Effector CD8-positive, alpha-beta T cell (primary cell): ENCODE measurements around the gene MCL1.
A peak's percentile ranks its signal among the peaks of the same experiment; 100 is the strongest.
"Not testable (repeated sequence)": the region's sequence is repeated elsewhere in the genome, so short reads cannot be mapped to it uniquely, and the experiment has no call there.

ENCODE experiments used
- DNase-seq: peaks from one replicate; lab custom pipeline; 2025; lab: John Stamatoyannopoulos, UW
- total RNA-seq, 4 experiments: gene quantifications; one replicate each; lab custom pipeline; 2026; lab: John Stamatoyannopoulos, UW

Gene MCL1
- 780 to 948 (median 897) reads per million in 4 experiments for total RNA-seq

DNA sequence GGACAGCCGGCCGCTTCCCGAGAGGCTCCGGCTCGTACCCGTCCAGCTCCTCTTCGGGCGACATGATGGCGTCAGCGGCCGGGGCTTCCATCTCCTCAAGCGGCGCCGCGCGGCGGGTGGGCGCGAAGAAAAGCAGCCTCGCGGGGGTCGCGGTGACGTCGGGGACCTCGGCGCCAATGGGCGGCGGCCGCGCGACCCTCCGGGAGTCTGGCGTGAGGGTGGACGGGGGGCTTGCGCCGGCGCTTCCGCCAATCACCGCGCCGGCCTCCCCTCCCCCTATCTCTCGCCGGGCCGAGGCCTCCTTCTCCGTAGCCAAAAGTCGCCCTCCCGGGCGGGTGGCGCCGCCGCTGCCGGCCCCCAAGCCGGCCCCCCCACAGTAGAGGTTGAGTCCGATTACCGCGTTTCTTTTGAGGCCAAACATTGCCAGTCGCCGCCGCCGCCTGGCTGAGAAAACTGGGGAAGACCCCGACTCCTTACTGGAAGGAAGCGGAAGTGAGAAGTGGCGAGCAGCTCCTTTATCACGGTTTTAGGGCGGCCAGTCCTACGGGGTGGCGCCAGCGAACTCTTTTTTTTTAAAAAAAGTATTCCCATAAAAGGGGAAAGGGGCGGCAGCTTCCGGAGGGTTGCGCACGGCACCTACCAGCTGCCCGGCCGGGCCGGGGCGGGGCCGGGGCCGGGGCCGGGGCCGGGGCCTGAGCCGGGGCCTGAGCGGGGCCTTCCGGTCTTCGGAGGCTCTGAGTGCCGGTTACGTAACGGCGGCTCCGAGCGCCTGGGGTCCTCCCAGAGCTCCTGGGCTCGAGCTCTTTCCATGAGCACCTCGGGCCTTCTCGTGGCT, at the start of gene MCL1:
TSS of gene MCL1 (minus strand) at position 501 of the 835 bp plus-strand sequence. CDS start at position 421, 80 bp downstream.
- DNase-seq = peak; percentile 75

DNA sequence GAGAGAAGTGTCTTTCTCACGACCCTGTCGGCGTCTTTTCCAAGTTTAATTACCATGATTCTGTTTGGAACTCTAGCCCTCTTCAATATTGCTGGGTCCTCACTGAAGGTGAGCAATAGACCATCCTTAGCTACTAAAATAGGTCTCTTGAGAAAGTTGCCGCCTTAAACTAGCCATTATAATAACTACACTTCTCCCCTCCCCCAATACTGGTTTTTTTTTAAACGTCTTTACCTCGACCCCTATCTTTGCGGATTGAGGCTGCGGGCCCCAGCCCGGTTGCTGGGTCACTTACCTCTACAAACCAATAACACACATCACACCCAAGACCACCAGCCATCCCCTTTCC, 49.3 kb upstream of the MCL1 start:
- DNase-seq = no peak

DNA sequence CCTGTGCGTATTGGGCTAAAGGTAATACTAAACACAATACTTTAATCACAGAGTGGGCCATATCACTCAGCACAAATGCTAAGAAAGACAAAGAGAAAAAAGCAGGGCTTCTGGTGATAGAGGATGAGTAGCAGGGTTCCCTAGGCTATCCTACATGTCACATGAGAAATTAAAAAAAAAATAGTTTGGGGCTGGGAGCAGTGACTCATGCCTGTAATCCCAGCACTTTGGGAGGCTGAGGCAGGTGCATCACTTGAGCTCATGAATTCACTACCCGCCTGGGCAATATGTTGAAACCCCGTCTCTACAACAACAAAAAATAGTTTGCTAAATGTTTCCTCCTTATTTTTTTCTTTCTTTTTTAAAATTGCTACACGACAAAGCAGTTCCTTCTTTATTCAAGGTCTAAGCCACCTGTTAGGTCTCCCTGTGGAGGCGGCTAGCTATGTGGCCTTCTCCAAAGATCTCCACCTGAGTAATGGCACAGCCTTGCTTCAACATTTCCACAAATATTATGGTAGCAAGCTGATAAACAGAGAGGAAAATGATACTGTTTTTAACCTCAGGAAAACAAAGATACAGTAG, 48.5 kb upstream of the MCL1 start:
- DNase-seq = no peak

DNA sequence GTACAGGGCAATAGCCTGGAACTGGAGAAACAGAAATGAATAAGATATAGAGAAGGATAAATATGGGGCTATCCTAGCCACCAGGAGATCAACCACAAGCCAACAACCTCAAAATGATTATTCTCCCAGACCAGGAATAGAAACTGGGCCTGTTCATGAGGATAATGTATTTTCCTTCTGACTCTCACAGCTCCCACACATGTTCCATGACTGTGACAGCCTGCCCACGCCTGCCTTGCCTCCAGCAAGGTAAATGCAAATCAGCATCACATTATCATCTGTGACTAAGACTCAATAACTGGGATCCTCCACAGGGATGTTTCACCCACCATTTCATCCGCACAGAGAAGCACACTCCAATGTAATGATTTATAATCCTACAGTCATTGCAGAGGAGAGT, 46.7 kb upstream of the MCL1 start:
- DNase-seq = no peak

DNA sequence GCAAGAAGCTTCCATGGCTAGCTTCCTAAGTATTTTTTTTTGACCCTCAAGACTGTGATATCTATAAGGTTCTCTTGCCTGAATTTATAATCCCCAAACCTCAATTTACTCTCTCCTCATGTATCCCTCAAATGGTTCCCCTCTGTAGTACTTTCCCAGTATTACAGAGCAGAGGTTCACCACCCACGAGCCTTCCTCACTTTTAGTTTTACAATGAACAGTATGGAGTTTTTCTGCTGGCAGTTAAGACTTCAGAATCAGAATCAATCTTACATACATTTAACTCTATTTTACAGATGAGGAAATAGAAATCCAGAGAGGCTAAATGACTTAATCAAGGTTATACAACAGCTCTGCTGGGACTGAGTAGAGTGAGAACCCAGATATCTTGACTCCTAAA, 45.1 kb upstream of the MCL1 start:
- DNase-seq = not testable (repeated sequence)

DNA sequence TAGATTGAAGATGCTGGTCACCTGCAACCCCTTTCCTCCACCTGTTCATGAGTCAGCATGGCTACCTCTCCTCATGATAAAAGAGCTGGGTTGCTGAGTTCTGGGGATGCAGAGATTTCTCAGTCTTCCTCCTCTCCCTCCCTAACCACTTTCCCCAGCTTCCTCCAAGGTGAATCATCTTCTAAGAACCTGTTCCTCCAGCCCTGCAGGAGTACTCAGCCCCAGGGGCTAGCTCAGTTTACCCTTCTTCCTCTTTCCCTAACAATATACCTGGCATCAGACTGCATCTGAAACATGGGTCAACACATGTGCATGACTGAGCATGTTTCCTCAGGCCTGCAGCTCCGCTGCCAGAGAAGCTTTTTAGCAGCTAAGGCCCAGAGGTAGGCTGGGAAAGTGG, 44.7 kb upstream of the MCL1 start:
- DNase-seq = not testable (repeated sequence)

DNA sequence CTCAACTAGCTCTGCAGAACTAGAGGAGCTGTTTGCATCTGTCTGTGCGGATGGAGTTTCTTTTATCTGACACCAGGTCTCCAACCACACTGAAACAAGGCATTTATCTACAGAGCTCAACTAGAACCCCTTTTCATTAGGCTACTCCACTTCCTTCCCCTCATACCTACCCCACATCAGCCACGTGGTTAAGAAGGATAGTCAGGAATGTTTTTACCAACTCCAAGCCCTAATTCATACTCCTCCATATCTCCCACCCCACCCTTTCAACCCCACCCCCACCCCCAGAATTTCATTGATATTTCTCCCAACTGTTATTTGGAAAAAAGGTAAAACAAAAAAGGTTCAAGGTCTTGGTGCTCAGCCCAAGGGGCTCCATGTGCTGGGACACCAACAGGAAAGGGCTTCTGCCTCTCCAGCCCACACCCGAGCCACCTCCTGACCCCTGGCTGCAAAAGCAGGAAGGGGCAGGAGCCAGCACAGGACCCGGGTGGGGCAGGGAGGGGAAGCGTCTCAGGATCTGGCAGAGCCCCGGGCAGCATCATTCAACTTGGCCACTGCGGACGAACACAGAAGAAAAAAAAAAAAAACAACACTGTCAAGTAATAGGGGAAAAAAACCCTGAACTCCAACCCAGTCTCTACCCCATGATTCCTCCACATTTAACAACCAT, 43.0 kb upstream of the MCL1 start:
- no peak for DNase-seq

DNA sequence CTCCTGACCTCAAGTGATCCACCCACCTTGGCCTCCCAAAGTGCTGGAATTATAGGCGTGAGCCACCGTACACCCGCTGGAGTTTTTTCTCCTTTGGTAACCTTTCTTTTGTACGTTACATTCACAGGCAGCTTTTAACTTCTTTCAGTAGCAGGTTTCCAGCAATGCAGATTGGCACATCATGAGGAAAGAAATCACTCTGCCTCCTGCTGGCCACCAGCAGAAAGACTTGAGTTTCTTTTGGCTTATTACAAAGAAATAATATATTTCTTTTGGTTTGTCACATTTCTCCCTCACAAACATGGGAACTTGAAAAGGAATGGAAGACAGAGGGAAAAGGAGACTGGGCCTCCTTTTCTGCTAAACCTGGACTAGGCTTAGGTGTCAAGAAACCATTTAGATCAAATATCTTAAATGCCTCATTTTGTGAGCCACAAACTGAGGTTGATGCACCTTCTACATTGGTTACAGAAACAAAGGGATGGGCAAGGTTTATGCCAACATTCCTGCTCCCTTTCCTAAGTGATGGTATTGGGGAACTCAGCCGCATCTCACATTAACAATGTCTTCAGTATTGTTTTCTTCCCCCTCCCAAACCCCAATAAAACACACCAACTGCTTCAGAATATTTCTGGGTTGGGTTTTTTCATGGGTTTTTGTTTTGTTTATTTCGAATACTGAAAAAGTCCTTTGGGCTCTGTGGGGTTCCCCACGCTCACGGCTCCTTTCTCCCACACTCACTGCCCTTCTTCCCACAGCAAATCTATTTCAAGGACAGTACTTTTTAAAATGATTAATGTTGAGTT, 42.3 kb upstream of the MCL1 start:
- peak; percentile 12 for DNase-seq

DNA sequence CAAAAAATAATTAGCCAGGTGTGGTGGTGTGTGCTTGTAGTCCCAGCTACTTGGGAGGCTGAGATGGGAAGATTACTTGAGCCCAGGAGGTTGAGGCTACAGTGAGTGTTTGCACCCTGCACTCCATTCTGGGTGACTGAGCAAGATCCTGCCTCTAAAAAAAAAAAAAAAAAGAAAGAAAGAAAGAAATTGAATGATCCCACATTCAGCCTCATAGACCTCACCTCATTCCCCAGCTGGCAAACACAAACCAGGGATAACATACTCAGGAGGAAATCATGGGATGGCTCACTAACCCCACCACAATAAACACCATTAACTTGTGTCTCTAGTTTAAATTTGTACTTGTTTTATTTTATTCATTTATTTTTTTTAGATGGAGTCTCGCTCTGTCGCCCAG, 41.5 kb upstream of the MCL1 start:
- DNase-seq = no peak

DNA sequence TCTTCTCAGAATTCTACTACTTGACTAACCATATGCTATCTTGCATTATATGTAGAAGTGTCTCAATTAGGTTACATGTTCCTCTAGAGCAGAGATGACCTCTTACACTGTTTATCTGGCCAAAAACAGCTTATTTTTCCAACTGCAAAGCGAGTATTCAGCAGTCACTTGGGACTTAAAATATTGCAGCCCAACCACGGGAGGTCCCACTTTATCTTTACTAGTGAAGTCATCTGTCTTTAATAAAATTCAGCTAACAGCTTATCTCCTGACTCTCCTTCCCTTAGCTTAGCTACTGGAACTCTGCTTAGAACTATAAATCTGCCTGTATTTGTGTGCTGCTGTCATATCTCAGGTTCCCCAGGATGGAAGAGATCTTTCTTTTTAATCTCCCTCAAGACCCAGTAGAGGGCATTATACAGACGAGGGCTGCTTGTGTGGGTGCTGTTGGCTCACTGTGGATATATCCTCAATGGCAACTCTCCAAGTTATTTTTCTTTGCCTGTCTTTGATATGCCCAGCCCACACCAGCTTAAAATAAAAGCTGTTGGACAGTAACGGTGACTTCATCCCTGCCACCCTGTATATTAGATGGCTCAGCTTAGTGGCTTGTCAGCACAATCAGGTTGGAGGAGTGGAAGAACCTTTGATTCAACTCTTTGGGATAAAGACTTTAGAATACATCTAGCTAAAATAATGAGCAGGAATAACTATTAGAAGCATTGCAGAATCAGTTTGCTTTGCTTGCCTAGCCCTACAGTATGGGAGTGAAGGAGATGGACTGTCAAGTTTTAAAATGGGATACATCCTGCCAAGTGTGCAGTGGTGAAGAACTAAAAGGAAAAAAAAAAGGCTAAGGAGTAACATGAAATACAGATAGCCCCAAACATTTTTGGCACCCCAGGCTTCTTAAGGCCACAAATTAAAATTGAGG, 40.4 kb upstream of the MCL1 start:
- no peak for DNase-seq

DNA sequence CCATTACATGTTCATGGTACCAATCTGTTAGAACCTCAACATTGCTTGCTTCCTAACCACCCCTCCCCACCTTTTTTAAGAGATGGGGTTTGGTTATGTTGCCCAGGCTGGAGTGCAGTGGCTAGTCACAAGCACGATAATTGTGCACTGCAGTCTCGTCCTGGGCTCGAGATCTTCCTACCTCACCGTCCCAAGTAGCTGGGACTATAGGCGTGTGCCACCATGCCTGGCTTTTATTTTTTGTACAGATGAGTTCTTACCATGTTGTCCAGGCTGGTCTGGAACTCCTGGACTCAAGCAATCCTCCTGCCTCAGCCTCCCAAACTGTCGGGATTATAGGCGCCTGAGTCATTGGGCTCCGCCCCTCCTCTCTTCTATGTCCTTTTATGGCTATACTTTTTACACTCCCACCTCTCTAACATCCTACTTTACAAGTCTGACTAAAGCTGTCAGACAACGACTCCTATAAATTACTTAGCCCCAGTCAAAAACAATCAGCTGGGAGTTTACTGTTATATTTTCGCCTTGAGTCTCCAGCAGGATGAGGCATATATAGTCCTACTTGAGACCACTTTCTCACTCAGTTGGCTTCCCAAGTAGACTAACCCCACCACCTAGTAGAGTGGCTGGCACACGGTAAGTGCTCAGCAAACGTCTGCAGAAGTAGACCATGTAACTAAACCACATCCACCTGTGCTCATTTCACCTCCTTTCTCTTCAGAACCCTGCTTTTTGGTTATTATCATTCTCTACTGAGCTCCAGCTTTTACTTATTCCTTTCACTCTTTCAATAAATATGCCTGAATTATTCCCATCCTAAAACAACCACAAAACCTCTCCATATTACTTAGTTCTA, 36.2 kb upstream of the MCL1 start:
- DNase-seq = no peak

DNA sequence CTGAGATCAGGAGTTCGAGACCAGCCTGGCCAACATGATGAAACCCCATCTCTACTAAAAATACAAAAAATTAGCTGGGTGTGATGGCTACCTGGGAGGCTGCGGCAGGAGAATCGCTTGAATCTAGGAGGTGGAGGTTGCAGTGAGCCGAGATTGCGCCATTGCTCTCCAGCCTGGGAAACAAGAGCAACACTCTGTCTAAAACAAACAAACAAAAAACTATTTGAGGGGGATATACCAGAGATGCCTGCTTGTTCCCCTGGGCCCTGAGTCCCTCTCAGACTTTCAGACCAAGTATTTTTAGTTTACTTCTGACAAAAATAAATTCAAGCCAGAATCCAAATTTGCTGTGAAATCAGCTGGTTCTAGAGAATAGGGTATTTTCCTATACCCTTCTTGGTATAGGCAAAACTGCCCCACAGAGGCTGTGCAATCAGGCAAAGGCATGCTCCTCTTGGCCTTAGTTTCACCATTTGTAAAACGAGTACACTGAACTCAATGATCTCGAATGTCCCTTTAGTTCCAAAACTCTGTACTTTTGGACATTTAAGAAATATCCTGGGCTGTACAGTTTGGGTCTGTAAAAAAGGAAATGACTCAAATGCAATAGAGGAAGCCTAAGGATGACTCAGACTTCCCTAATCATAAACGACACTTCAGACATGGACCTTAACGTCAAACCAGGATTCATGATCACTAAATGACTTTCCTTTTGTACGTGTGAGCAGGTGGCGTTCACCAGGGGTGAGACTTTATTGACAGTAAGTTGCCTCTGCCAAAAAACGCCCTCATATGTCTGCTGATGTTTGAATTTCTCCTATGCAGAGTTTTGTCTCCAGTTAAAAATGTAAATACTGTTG, 33.9 kb upstream of the MCL1 start:
- DNase-seq = no peak

DNA sequence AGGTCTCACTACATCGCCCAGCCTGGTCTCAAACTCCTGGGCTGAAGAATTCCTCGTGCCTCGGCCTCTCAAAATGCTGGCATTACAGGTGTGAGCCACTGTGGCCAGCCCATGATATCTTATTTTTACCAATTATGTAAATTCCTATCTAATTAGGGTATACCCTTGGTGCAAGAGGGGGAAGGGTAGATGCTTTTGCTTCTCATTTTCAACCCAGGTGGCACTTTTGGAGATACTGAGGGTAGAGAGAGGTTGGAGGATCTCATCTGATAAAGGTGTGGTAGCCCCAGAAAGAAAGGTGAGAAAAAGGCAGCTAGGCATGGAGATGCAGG, 32.6 kb upstream of the MCL1 start:
- no peak for DNase-seq

DNA sequence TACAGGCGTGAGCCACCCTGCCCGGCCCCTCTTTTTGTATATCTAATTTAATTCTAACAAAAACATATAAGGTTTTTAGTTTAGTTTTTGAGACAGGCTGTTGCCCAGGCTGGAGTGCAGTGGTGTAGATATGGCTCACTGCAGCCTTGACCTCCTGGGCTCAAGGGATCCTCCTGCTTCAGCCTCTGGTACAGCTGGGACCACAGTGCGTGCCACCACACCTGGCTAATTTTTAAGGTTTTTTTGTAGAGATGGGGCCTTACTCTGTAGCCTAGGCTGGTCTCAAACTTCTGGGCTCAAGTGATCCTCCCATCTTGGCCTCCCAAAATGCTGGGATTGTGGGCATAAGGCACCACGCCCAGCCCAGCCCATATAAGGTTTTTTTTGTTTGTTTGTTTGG, 31.2 kb upstream of the MCL1 start:
- no peak for DNase-seq

DNA sequence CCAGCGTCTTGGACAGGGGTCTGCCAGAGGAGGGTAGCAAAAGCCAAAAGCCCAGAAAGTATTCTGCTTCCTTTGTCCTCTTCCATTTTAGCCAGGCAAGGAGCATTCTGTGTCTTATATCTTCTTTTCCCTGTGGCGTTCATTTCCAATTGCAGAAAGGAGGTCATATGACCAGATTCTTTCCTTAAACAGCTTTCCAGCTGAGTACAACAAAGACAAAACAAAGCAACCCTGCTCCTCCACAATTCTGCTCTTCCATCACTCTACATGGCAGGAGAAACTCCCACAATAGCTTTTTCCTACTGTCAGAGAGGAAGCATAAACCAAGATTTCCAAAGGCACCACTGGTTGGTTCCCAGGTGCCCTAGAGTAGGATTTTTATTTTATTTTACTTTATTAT, 30.3 kb upstream of the MCL1 start:
- no peak for DNase-seq

DNA sequence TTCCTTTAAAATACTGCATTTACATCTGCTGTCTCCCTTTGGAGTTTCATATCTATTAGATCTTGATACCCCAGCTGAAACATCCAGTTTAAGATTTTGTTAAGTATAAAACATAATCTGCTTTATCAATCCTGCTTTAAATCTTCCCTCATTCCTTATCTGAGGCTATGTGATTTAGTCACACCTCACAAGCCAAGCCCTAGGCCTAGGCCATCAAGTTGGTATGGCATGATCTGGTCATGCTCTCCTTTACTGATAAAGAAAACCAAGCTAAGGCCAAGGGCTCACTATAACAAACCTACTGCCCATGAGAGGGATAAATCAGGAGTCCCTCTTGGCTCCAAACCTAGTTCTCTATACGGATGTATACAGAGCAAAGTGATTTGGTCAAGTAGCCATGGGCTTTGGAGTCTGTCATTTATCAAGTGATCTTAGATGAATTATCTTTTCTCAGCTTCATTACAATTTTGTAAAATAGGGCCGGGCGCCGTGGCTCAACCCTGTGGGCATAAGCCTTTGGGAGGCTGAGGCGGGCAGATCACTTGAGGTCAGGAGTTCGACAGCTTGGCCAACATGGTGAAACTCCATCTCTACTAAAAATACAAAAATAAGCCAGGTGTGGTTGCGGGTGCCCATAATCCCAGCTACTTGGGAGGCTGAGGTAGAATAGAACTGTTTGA, 27.2 kb upstream of the MCL1 start:
- DNase-seq = no peak

DNA sequence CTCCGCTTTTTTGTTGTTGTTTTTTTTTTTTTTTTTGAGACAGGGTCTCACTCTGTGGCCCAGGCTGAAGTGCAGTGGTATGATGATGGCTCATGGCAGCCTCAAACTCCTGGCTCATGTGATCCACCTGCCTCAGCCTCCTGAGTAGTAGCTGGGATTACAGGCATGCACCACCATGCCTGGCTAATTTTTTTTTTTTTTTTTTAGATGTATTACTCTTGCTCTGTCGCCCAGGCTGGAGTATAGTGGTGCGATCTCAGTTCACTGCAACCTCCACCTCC, 26.0 kb upstream of the MCL1 start:
- DNase-seq = not testable (repeated sequence)

DNA sequence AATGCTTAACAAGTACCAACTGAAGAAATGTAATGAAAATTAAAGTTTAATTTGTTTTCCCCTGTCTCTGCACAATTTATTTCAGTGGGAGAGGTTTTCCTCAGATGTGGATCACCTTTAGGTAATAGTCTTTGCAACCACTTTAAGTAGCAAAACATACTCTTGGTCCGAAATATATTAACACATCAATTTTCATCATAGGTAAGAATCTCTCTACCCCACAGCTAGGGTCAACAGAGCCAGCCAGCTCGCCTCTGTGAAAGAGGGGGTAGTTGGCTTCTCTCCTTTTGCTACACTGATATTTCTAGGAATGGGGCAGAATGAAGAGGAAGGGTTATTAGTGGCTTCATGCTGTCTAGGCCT, 24.8 kb upstream of the MCL1 start:
- no peak for DNase-seq

DNA sequence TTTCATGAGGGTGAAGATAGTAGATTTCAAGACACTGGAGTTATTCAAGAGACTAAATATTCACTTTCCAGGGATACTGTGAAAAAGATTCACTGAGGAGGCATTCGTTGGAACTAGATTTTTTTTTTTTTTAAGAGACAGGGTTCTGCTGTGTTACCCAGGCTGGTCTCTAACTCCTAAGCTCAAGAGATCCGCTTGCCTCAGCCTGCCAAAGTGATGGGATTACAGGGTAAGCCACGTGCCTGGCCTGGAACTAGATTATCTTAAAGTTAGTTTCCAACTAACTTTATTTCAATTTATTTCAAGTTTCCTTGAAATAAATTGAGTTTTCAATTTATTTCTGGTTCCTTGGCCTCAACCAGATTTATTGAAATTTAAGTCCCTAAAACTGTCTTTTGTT, 24.3 kb upstream of the MCL1 start:
- no peak for DNase-seq
